Mononuclear cell (primary cell): Measurements from ENCODE around the gene VSIR. TPM values are rescaled to one million over a fixed set of nuclear protein-coding genes. Genes with fewer than 3 reads are reported as not detected.
A peak's percentile ranks its signal among the peaks of the same experiment; 100 is the strongest.

Source experiments
- H3K27me3 ChIP-seq: 2 replicates; pipeline ENCODE4 v1.6.0; 2011; ENCODE audit warnings: low read length, control low read depth; ENCODE audit not compliant: insufficient read depth
- H3K4me1 ChIP-seq: 2 replicates; pipeline ENCODE4 v1.5.1; 2011; ENCODE audit warnings: mild to moderate bottlenecking, low read length, control low read depth; ENCODE audit not compliant: insufficient read depth
- H3K4me3 ChIP-seq: 2 replicates; pipeline ENCODE4 v1.5.1; 2011; ENCODE audit warnings: mild to moderate bottlenecking, low read length, moderate library complexity
- H3K9me3 ChIP-seq: 2 replicates; pipeline ENCODE4 v1.5.1; 2011; ENCODE audit warnings: low read depth, mild to moderate bottlenecking, control low read depth, low read length
- total RNA-seq: library from RNA; depleted of rRNA; stranded (reverse); fragments of >200 nt; gene quantifications from one replicate; pipeline ENCODE4 v1.2.3, GENCODE V29; 2012

VSIR gene
- total RNA-seq, 1 donor = 240 TPM

- Histone ChIP-seq H3K9me3 (no peaks in the 10 kb centered on the region), H3K4me3 (peak overlapping the region; percentile 41), H3K4me1 (peaks cover 65% of the 10 kb centered on the region), H3K27me3 (no peaks in the 10 kb centered on the region)
Observed at GRCh38 chr10:71717056-71717455, 56.3 kb downstream of the VSIR start.

- Histone ChIP-seq H3K9me3 (no peaks in the 10 kb centered on the region), H3K4me3 (peak overlapping the region; percentile 41), H3K4me1 (peaks cover 67% of the 10 kb centered on the region), H3K27me3 (no peaks in the 10 kb centered on the region)
Observed at GRCh38 chr10:71716426-71716825, 56.9 kb downstream of the VSIR start.

- Histone ChIP-seq H3K4me3 (peak overlapping the region; percentile 41), H3K27me3 (no peaks in the 10 kb centered on the region), H3K9me3 (no peaks in the 10 kb centered on the region), H3K4me1 (peaks cover 71% of the 10 kb centered on the region)
Observed at GRCh38 chr10:71715860-71716259, 57.5 kb downstream of the VSIR start.

GRCh38 chr10:71715026-71715425 is 58.3 kb downstream of the VSIR start:
- Histone ChIP-seq H3K9me3 (no peaks in the 10 kb centered on the region), H3K4me1 (peaks cover 72% of the 10 kb centered on the region), H3K4me3 (peak overlapping the region; percentile 41), H3K27me3 (no peaks in the 10 kb centered on the region)

GRCh38 chr10:71714592-71714991 is 58.7 kb downstream of the VSIR start:
- Histone ChIP-seq H3K4me1 (peaks cover 72% of the 10 kb centered on the region), H3K27me3 (no peaks in the 10 kb centered on the region), H3K9me3 (no peaks in the 10 kb centered on the region), H3K4me3 (peak overlapping the region; percentile 41)

GRCh38 chr10:71714031-71714410 is 59.3 kb downstream of the VSIR start:
- peak overlapping the region; percentile 41 for H3K4me3 ChIP-seq
- H3K27me3 ChIP-seq = no peaks in the 10 kb centered on the region
- H3K4me1 ChIP-seq = peaks cover 77% of the 10 kb centered on the region
- H3K9me3 ChIP-seq = no peaks in the 10 kb centered on the region

GRCh38 chr10:71713135-71714030 is 59.9 kb downstream of the VSIR start:
- Histone ChIP-seq H3K4me1 (peaks cover 81% of the 10 kb centered on the region), H3K27me3 (no peaks in the 10 kb centered on the region), H3K9me3 (no peaks in the 10 kb centered on the region), H3K4me3 (peak overlapping the region; percentile 41)

- Histone ChIP-seq H3K9me3 (no peaks in the 10 kb centered on the region), H3K4me3 (no peak overlapping the region), H3K27me3 (no peaks in the 10 kb centered on the region), H3K4me1 (peaks cover 82% of the 10 kb centered on the region)
Observed at GRCh38 chr10:71712572-71713134, 60.7 kb downstream of the VSIR start.

- H3K4me1 ChIP-seq = peaks cover 79% of the 10 kb centered on the region
- H3K27me3 ChIP-seq = no peaks in the 10 kb centered on the region
- no peaks in the 10 kb centered on the region for H3K9me3 ChIP-seq
- H3K4me3 ChIP-seq = no peak overlapping the region
Observed at GRCh38 chr10:71712170-71712569, 61.1 kb downstream of the VSIR start.

- Histone ChIP-seq H3K4me3 (no peak overlapping the region), H3K4me1 (peaks cover 68% of the 10 kb centered on the region), H3K27me3 (no peaks in the 10 kb centered on the region), H3K9me3 (no peaks in the 10 kb centered on the region)
Observed at GRCh38 chr10:71711052-71711623, 62.2 kb downstream of the VSIR start.

- H3K27me3 ChIP-seq = no peaks in the 10 kb centered on the region
- no peaks in the 10 kb centered on the region for H3K9me3 ChIP-seq
- H3K4me1 ChIP-seq = peaks cover 62% of the 10 kb centered on the region
- no peak overlapping the region for H3K4me3 ChIP-seq
Observed at GRCh38 chr10:71710519-71710918, 62.8 kb downstream of the VSIR start.

- H3K4me3 ChIP-seq = no peak overlapping the region
- H3K4me1 ChIP-seq = peaks cover 49% of the 10 kb centered on the region
- no peaks in the 10 kb centered on the region for H3K9me3 ChIP-seq
- no peaks in the 10 kb centered on the region for H3K27me3 ChIP-seq
Observed at GRCh38 chr10:71708897-71709882, 64.1 kb downstream of the VSIR start.

GRCh38 chr10:71708301-71708703 is 65.0 kb downstream of the VSIR start:
- no peaks in the 10 kb centered on the region for H3K27me3 ChIP-seq
- peaks cover 40% of the 10 kb centered on the region for H3K4me1 ChIP-seq
- H3K9me3 ChIP-seq = no peaks in the 10 kb centered on the region
- no peak overlapping the region for H3K4me3 ChIP-seq

GRCh38 chr10:71707240-71707789 is 66.0 kb downstream of the VSIR start:
- Histone ChIP-seq H3K4me1 (peaks cover 34% of the 10 kb centered on the region), H3K9me3 (no peaks in the 10 kb centered on the region), H3K4me3 (no peak overlapping the region), H3K27me3 (no peaks in the 10 kb centered on the region)
